LNCAP (cell line): ENCODE data around the gene SLC17A5.

ENCODE experiments used
- TF ChIP-seq, protein P1 (sequence below): fragments of 450-650 bp; IDR thresholded peaks from 2 replicates; pipeline ENCODE4 v1.5.1; 2017; ENCODE audit warnings: mild to moderate bottlenecking

SLC17A5 gene

DNA sequence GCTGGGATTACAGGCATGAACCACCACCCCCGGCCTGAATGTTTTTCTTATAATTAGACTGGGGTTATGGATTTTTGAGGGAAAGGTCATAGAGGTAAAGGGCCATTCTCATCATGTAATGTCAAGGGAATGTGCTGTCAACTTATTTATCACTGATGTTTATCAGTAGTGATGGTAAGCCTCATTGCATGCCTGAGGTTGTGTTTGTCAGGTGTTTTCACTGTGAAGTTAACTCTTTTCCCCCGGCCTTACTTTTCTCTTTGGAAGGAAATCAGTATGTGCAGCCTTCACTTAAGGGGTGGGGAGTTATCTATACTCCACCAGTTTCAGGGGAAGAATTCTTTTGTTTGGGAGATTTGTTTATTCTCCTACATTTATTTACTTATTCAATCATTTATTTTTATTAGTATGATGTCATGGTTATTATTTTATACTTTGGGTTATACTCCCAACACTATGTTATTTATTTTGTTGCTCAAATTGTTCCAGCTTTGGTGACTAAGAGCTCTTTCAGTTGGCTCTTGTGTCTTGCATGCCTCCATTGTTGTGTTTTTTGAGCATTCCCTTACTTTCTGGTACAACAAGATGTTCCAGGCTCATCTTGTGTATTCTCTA, 2.8 kb upstream of the SLC17A5 start:
- TF ChIP-seq, protein P1, sequence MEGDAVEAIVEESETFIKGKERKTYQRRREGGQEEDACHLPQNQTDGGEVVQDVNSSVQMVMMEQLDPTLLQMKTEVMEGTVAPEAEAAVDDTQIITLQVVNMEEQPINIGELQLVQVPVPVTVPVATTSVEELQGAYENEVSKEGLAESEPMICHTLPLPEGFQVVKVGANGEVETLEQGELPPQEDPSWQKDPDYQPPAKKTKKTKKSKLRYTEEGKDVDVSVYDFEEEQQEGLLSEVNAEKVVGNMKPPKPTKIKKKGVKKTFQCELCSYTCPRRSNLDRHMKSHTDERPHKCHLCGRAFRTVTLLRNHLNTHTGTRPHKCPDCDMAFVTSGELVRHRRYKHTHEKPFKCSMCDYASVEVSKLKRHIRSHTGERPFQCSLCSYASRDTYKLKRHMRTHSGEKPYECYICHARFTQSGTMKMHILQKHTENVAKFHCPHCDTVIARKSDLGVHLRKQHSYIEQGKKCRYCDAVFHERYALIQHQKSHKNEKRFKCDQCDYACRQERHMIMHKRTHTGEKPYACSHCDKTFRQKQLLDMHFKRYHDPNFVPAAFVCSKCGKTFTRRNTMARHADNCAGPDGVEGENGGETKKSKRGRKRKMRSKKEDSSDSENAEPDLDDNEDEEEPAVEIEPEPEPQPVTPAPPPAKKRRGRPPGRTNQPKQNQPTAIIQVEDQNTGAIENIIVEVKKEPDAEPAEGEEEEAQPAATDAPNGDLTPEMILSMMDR: no peak

- TF ChIP-seq, protein P1: no peak
Measured at GRCh38 chr6:73655341-73655917, 1.6 kb upstream of the SLC17A5 start.

- TF ChIP-seq, protein P1: peak; percentile 33; the same call in 1 of the 2 replicates
Measured at GRCh38 chr6:73652637-73653570, 888 bp downstream of the SLC17A5 start.

GRCh38 chr6:73649783-73650182, 4.0 kb downstream of the SLC17A5 start:
- TF ChIP-seq, protein P1: no peak

DNA sequence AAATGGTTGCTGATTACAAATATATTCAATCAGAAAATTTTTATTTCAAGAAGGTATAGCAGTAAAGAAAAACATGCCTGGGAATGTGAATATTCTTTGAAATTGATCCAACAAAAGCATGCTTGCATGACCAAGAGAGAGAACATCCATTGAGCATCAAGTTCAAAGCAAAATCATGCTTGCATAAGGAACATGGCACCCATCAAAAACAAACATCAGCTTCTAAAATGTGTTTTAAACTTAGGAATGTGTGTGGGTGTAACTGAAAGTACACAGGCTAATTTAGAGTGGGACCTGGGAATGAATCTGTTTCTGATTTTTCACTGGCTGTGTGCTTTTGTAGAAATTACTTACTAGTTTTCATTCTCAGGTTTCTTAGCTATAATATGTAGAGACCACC, 5.6 kb downstream of the SLC17A5 start:
- TF ChIP-seq, protein P1: no peak

DNA sequence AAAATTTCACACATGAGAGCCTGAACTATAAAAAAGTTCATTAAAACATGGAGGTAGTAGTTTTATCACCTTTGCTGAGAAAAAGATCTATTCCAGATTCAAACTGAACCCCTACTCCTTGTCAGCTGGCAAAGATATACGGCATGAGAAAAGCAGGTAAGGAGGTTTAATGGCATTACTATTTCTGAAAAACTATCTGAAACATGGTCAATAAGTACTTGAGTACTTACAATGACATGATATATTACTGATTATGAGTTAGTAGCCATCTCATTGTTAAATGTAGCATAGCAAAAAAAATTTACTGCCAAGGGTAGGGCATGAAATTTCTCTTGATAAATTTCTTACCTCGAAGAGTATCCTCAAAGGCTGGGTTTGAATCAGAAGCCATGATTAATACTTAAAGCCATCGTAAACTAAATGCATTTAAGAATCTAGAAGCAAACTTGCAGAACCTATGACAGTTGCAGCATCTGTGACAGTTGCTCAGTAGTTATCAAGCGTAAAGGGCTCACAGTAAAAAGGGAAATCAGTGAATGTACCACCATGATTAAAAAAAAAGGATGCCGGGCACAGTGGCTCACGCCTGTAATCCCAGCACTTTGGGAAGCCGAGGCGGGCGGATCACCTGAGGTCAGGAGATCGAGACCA, 8.7 kb downstream of the SLC17A5 start:
- TF ChIP-seq, protein P1: no peak

GRCh38 chr6:73644030-73644429, 9.8 kb downstream of the SLC17A5 start:
- TF ChIP-seq, protein P1: no peak
